WTC11 (cell line): ENCODE data around the gene HSD3B7.

Experiments
- ATF3 ChIP-seq: sonication (generic); formaldehyde crosslinking; conservative IDR thresholded peaks from 2 replicates; pipeline ENCODE4 v1.8.1; 2022; ENCODE audit warnings: mild to moderate bottlenecking, missing genetic modification reagents
- CTCF ChIP-seq: fragments of 200-600 bp; IDR thresholded peaks from 2 replicates; pipeline ENCODE4 v1.8.0; 2022; ENCODE audit warnings: antibody characterized with exemption
- ELF4 ChIP-seq: sonication (generic); formaldehyde crosslinking; IDR thresholded peaks from 2 replicates; pipeline ENCODE4 v1.8.1; 2022; ENCODE audit warnings: low read depth, mild to moderate bottlenecking, moderate library complexity, missing genetic modification reagents
- TEAD4 ChIP-seq: sonication (generic); formaldehyde crosslinking; IDR thresholded peaks from 2 replicates; pipeline ENCODE4 v1.8.0; 2022; ENCODE audit warnings: mild to moderate bottlenecking, missing genetic modification reagents
- TP53 ChIP-seq: sonication (generic); formaldehyde crosslinking; IDR thresholded peaks from 2 replicates; pipeline ENCODE4 v1.8.1; 2023; ENCODE audit warnings: mild to moderate bottlenecking, missing genetic modification reagents
- ZNF138 ChIP-seq: sonication (generic); formaldehyde crosslinking; conservative IDR thresholded peaks from 2 replicates; pipeline ENCODE4 v1.8.1; 2022; ENCODE audit warnings: mild to moderate bottlenecking, moderate library complexity, missing genetic modification reagents

- TF ChIP-seq TP53: no peak
- no peak for TF ChIP-seq CTCF
- no peak for TF ChIP-seq ZNF138
- TF ChIP-seq ATF3 (CRISPR knock-in tag): no peak
- no peak for TF ChIP-seq ELF4 (CRISPR knock-in tag)
- TF ChIP-seq TEAD4: no peak
Measured at GRCh38 chr16:31010585-31011325, 25.7 kb downstream of the HSD3B7 start, which contains the start of gene STX1B.
